GM18519 (cell line): Measurements from ENCODE around the gene GORASP1.

ENCODE experiments used
- ATAC-seq: cut with Tn5 transposase; IDR thresholded peaks from one replicate; pipeline ENCODE4 v1.9.1; 2021; ENCODE audit warnings: mild to moderate bottlenecking, moderate library complexity; ENCODE audit not compliant: unreplicated experiment, low FRiP score

Gene GORASP1

DNA sequence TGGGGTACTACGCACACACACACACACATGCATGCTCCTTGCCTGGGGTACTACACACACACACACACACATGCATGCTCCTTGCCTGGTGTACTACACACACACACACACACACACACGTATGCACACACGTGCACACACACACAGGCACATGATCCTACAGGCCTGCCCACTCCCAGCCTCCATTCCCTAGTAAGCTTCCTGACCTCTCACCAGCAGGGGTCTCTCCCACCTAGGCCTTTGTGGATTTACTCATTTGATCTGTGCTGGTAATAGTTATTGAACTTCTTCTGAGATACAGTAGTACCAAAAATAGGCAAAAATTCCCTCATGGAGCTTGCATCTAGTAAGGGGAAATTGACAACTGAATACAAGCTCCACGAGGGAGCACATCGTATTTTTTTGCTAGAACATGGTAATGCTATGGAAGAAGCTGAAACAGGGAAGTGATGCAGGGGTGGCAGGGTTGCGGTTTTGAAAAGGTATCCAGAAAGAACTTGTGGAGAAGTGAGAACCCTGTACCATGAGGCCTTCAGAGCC, 19.2 kb upstream of the GORASP1 start:
- no peak for ATAC-seq

DNA sequence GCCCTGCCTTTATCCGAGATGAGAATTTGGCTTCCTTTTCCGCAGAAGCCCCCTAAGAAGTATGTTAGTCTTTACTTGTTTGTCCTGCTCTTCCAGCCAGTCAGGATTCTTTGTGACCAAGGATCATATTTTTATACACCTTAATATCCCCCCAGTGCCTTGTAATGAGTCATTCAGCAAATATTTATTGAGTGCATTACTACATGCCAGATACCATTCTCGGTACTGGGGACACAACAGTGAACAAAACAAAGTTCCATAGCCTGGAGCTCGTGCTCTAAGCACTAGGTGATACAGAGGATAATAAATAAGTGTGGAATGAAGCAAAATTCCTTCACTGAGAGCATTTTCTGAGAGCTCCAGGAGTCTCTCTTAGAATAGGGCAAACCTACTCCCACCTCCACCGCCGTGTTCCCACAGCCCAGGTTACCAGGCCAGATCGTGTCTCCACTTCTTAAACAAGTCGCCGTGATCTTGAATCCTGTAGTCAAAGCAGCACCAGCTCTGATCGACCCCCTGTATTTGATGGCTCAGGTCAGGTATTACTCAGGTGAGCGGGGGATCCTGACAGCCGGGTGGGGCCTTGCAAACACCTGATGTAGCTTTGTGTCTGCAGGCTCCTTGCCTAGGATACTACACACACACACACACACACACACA, 18.5 kb upstream of the GORASP1 start:
- ATAC-seq: no peak

DNA sequence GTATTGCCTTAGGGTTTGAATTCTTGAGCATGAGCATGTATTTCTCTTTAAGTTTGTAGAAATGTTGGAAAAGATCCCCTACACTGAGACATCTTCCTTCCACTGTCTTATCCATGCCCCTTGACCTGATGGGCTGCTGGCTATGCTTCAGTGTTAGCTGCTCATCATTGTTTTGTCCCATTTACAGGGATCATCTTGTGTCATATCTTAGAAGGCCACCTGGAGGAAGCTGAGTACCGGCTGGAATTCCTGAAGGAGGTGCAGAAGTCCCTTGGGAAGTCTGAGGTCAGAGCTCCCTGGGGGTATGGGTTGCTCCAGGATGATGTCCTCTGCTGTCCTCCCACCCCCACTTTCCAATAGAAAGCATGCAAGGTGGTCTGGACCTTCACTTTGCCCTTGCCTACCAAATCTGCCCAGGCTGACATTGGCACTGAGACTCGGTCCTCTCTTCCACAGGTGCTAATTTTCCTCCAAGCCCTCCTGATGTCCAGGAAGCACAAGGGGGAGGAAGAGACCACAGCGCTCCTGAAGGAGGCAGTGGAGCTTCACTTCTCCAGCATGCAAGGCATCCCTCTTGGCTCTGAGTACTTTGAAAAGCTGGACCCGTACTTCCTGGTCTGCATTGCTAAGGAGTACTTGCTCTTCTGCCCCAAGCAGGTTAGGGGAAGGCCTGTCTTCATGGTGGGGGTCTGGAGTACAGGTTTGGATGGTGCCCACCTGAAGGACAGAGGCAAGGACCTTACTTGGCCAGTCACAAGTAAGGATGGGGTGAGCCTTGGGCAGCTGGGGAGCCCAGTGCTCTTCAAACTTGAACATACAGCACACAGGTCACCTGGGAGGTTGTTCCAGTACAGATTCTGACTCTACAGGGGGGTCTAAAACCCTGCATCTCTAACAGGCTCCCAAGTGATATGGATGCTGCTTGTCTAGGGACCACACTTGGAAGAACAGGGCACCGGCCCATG, 17.7 kb upstream of the GORASP1 start:
- ATAC-seq: no peak

DNA sequence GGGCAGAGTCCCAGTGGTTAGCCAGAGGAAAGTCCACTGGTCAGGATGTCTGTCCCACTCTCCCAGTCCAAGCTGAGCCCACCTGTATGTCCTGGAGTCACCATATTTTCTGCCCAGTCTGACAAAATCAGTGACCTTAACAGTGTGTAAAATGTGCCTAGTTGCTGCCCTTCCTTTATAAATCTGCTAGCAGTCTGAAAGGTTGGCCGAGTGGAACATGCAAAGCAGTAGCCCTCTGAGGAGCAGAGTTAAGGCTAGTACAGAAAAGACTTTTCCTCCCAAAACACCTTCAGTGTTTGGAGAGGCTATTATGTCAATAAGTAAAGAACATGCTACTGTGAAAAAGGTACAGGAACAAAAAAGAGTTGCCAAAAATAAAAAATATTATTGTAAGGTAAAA, 15.4 kb upstream of the GORASP1 start:
- ATAC-seq: peak; percentile 61

DNA sequence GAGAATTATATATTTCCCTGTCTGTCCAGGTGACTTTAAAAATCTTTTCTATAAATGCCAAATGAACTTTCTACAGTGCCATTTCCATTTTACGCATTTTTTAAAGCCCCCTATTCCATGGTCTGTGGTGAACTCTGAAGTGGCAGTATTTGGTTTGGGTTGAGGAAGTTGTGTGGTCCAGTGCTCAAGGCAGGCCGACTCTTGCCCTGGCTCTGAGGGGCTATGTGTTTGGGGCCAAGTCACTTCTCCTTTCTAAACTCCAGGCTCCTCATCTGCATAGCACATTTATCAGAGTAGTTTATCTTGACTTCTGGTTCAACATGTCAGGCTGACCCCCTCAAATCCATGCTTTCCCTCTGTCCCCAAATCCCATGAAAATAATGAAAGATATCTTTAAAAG, 14.2 kb upstream of the GORASP1 start:
- no peak for ATAC-seq

DNA sequence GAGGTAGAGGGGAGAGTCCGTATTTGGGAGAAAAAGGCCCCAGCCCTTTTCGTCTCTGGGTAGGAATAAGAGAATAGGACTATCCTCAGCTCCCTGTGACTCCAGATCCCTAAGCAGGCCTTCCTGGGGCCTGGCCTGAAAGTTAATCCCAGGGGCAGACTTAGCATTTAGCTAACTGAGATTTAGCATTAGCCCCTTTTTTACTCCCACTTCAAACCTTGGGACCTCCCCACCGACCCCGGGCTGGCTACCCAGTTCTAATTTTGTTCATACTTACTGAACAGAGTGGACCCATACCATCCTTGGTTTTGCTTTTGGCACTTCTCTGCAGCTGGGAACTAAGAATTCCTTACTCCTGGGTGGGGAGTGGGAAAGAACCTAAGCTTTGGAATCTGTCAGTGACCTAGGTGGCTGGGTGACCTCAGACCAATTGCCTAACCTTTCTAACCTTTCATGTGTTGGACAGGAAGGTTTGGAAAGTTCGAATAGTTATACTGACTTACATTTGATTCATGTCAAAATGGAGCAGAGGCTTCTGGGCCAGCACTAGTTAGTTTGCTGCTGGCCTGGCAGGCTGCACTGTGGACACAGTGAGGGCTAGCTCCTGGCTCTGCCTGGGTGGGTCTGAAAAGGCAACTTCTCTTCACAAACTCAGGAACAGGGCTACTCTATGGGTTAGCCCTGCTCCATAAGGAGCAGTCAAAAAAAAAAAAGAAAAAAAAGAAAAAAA, 11.7 kb upstream of the GORASP1 start:
- ATAC-seq: no peak

DNA sequence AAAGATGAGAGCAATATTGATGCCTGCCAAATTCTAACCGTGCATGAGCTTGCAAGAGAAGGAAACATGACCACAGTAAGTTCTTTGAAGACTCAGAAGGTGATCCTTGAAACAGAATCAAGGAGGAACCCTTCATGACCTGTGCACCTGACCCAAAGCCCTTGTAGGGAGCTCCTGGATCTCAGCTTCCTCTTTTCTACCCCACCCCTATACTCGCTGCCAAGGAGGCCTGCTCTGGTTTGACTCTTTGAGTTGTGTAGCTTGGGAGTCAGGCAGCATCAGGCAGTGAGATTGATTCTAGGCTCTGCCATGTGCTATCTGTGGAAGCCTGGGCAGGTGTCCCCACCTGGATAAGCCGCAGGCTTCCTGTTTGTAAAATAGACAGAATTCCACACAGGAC, 10.7 kb upstream of the GORASP1 start:
- no peak for ATAC-seq

DNA sequence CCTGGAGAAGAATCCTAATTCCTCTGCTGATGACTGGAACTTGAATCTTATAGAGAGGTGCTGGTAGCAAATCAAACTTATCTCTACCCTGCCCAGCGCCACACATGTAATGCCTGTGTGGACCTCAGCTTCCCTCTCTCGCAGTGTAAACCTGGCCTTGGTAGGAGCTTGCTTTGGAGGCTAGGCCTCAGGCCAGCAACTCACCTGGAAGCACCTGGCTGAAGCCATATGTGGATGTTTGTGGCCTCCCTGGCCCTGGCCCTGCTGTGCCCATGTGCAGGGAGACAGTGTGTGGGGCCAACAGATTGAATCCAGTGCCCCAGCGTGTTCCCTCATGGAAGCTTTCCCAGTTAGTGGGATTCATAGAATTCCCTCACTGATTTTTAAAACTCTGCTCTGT, 8.4 kb upstream of the GORASP1 start:
- no peak for ATAC-seq

DNA sequence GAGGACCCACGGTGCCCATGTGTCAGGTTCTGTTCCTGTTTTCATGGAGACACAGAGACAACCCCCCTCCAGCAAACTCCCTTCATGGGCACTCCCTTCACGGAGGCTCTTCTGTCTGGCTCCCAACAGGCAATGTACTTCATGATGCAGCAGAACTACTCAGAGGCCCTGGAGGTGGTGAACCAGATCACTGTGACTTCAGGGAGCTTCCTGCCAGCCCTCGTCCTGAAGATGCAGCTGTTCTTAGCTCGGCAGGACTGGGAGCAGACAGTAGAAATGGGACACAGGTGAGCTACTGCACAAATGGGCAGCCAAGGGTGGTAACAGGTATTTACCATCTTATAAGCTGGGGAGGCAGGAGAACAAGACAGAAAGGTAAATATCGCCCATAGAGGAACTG, 7.0 kb upstream of the GORASP1 start:
- no peak for ATAC-seq

DNA sequence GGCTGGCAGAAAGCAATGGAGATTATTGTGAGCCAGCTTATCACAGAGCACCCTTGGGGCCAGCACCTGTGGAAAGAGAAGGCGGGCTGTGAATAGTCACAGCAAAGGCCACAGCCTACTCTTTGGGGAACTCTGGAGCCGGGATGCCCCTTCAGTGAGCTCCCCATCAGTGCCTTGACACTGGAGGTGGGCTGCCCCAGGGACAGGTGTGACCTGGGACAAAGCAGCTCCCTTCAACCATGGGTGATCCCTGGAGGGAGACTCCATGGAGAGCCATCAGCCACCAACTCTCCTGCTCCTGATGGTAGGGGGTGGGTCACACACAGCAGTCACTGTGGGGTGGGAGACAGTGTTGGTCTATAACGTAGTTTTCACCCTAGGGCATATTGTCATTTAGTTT, 5.9 kb upstream of the GORASP1 start:
- no peak for ATAC-seq

DNA sequence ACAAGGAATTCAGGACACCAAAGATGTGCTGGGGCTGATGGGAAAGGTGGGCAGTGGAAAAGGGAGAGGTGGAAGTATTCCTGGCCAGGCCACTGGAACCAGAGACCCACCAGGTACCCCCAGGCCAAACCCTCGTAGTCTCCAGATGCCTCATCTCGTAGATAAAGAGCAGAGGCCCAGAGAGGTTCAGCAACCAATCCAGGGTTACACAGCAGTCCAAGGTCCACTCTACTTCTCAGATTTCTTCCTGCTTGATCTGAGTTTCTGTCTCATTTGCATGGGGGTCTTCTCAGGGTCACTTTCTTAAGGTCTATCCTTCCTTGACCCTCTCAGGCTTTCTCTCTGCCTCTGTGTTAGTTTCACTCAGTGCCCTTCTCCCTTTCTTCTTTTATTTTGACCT, 5.1 kb upstream of the GORASP1 start:
- ATAC-seq: no peak

DNA sequence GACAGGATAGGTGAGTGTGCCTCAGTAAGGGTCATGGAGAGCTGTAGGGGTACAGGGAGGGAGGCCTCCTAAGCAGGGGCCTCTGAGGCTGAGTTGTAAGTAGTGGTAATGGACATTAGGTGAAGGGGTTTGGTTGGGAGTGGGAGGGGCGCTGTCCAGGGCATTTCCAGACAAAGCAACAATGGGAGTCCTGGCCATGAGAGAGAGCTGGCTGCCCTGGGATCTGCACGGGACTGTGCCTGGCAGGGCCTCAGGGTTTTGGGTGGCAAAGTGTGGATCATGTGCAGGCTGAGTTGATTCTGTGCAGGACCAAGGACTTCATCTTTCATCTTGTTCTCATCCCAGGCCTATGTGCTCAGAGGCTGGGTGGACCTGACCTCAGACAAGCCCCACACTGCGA, 4.7 kb upstream of the GORASP1 start:
- ATAC-seq: no peak

DNA sequence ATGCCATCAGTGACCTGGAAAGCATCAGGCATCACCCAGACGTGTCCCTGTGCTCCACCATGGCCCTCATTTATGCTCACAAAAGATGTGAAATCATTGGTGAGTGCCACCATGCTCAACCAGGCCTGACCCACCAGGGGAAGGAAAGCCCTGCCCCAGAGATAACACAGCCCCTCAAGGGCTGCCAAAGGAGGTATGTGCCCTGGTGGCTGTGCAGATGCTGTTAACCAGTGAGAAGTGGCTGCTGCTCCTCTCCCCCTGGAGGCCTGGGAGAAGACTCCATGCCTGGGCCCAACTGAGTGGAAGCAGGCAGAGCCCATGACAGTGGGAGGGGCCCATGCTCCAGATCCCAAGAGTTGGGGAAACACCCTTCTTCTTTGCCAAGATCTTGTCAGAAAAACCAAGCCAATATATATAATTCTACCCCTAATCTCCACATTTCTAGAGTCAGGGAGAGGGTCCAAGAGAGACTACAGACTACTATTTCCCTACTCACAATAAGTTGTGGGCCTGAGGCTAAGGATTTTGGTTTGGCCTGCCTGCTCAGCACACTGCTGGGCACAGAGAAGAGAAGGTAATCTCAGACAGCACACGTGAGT, 2.7 kb upstream of the GORASP1 start:
- no peak for ATAC-seq

DNA sequence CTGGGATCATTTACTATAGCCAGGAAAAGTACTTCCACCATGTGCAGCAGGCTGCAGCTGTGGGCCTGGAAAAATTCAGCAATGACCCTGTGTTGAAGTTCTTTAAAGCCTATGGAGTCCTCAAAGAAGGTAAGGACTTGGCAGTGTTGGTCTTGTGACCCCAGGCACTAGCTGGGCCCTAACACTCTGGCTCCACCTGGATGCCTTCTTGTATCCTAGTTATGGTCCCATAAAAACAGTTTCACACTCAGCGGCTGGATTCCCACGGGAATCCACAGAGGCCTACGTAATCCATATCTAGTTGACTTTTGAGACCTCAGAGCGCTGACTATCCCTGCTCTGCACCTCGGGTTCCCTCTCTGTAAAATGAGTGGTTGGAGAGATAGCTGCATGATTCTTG, 1.7 kb upstream of the GORASP1 start:
- no peak for ATAC-seq

DNA sequence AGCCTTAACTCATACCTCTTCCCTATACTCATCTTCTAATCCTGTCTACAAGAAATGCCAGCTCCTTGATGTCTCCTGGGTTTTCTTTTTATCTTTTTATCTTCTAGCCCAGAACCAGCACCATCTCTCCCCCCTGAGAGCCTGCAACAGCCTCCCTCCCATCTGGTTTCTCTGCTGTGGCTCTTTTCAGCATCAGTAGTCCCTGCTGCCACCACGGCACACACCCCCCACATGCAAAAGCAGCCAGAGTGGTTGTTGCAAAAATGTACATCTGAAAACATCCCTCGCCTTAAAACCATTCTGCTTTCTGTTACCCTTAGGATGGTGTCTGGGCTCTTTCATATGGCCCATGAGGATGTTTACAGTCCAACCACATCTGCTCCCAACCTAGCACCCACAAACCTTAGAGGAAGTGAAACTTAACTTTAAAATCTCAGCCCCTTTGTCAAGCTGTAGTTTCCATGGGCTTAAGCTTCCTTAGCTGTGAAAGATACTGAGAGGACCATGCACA, 828 bp upstream of the GORASP1 start:
- ATAC-seq: peak; percentile 79

DNA sequence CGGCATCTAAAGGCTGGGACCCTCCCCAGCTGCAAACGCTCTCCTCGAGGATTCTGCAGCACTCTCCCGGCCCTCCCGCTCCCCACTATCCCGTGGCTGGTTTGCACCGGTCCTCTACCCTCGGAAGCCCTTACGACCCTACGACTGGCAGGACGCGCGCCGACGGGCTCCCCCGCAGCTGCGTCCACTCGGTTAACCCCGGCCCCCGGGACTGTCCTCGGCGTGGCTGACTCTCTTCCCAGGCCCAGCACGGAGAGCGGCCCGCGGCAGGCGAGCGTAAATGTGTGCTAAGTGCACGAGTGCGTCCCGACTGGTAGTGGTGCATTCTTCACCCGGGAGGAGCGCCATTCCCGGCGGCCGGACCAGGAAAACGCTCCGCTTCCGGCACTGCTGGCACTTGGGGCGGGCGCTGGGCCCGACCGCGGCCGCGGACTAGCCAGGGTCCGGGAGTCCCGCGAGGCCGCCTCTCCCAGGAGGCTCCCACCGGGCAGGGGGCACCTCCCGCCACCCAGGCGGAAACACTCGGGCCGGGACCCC, 508 bp downstream of the GORASP1 start:
- ATAC-seq: no peak

DNA sequence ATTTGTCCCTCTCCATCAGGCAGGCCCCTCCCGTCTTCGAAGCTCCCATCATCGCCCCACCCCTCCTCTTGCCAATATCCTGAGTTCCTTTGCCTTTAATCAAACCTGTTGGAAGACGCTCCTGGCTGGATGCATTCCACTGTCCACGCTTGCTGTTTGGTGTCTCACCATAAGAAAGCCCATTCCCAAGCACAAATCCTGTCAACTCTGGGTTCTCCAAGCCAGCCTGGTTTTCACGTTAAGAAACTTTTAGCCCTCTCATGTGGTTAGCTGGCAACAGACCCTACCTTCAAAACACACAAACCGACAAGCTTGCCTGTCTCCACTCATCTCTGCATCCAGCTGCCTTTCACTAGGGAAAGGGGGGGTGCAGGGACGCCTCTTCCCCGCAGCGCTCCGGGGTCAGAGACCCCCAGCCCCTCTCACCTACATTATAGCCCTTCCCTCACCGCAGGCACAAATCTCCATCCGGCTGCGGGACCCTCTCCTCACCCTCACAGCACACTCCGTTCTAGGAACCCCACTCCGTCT, 1.1 kb downstream of the GORASP1 start:
- ATAC-seq: no peak

DNA sequence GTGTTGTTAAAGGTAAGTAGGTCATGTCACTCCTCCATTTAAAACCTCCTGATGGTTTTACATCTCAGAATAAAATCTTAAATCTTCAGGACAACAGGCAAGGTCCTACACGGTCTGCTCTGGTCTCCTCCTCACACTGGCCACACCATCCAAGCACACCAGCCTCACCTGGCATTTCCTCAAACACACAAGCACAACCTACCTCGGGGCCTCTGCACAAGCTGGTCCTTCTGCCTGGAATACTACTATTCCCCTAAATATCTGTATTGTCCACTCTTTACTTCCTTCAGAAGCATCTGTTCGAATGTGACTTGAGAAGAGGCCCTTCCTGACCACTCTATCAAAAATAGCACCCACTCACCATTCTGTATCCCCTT, 1.8 kb downstream of the GORASP1 start:
- ATAC-seq: no peak

DNA sequence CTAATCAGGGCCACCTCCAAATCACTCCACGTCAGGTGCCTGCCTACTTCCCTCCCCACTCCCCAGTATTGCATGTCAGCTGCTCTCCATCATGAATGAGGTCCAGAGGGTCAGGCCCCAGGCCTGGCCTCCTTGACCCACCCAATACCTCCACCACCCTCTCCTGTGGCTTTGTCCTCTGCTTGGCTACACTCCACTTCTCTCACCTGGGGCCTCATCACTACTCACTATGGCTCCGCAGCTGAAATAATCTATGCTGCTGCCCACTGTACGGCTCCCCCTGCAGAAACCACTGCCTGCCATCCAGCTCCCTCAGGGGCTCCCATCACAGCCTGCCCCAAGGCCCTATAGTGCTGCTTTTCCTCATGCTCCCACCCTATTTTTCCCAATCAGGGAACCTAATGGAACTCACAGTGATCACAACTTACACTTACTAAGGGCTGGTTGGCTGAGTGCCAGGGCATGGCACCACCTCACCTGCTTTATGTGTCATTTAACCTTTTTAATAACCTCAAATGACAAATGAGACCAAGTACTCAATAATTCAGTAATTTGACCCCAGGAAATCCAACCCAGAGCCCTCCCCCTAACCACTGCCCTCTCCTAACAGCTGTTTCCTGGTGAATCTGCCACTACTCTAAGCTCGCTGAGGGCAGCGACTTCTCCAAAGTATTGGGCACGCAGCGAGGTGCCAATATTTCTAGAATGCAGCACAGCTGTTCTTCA, 2.3 kb downstream of the GORASP1 start:
- ATAC-seq: no peak
